ENCODE measurements around the gene SELL. TPM values are rescaled to one million over a fixed set of nuclear protein-coding genes. Genes with fewer than 3 reads are reported as not detected.
"Not testable (repeated sequence)": the region's sequence is repeated elsewhere in the genome, so short reads cannot be mapped to it uniquely, and the experiment has no call there.

SELL gene
- total RNA-seq, 2 experiments from 2014 or later = 0.16 to 2.2 TPM

GRCh38 chr1:169690489-169690888 lies 20.9 kb downstream of the SELL start:
- POLR2A ChIA-PET = interaction anchor here (1.8 to 3.2 kb wide), 2 partner anchors 9 to 11 kb away, joined by 10 to 14 read pairs; no protein-coding TSS in a partner anchor
- no peaks in the 10 kb centered on the region for H3K36me3 ChIP-seq (ENCODE audit: insufficient read depth, low read length)
- DNase-seq (ENCODE audit: low spot score) = no peak
- H4K20me1 ChIP-seq (ENCODE audit: insufficient read depth, low read length) = no peaks in the 10 kb centered on the region
- H3K27ac ChIP-seq (ENCODE audit: low read depth, low read length, poor library complexity, severe bottlenecking) = no peak overlapping the region
- H3K4me3 ChIP-seq (ENCODE audit: low read depth, low read length, poor library complexity, severe bottlenecking) = no peak overlapping the region
- TF ChIP-seq CTCF (conservative IDR thresholded peaks at IDR 0.05; ENCODE audit: low read length) (no peak), EZH2phosphoT487 (IDR thresholded peaks at IDR 0.05; ENCODE audit: borderline replicate concordance, low read depth, low read length) (no peak)
- intact Hi-C loops (cut with micrococcal nuclease; ENCODE audit: unreplicated experiment) = loop anchor here (10.0 kb wide), 1 partner anchor 326 kb away; the partner anchor contains the start of genes BLZF1 and NME7
- no peaks in the 10 kb centered on the region for H3K79me2 ChIP-seq (ENCODE audit: insufficient read depth, low read depth, low read length)
- CTCF ChIA-PET (ENCODE audit: unreplicated experiment) = interaction anchor here (0.6 kb wide), 1 partner anchor 89 kb away, joined by 3 read pairs; no protein-coding TSS in a partner anchor
- no peaks in the 10 kb centered on the region for H3K9me3 ChIP-seq (ENCODE audit: low read length)
- no TSS peak for BruUV-seq (replicated peaks)
- H2AFZ ChIP-seq (ENCODE audit: low read length) = peak overlapping the region; percentile 68; the same call in 1 of the 2 replicates
- H3K9me2 ChIP-seq (ENCODE audit: insufficient read depth, low read length) = no peaks in the 10 kb centered on the region
- H3K4me1 ChIP-seq (ENCODE audit: insufficient read depth, low read length, poor library complexity, severe bottlenecking) = peaks cover 56% of the 10 kb centered on the region
- no peak overlapping the region for H3K4me2 ChIP-seq (ENCODE audit: low read length)

GRCh38 chr1:169689395-169689794 lies 22.0 kb downstream of the SELL start:
- ChIA-PET POLR2A (interaction anchor here (0.7 to 1.8 kb wide), 6 partner anchors 8 to 558 kb away, joined by 3 to 10 read pairs (median 4); no protein-coding TSS in a partner anchor), CTCF (ENCODE audit: unreplicated experiment) (no interaction called here)
- H3K9me2 ChIP-seq (ENCODE audit: insufficient read depth, low read length) = no peaks in the 10 kb centered on the region
- DNase-seq (ENCODE audit: low spot score) = no peak
- H3K79me2 ChIP-seq (ENCODE audit: insufficient read depth, low read depth, low read length) = no peaks in the 10 kb centered on the region
- H3K27ac ChIP-seq (ENCODE audit: low read depth, low read length, poor library complexity, severe bottlenecking) = no peak overlapping the region
- no TSS peak for BruUV-seq (replicated peaks)
- H3K4me2 ChIP-seq (ENCODE audit: low read length) = no peak overlapping the region
- H3K9me3 ChIP-seq (ENCODE audit: low read length) = no peaks in the 10 kb centered on the region
- H3K4me3 ChIP-seq (ENCODE audit: low read depth, low read length, poor library complexity, severe bottlenecking) = no peak overlapping the region
- TF ChIP-seq CTCF (conservative IDR thresholded peaks at IDR 0.05; ENCODE audit: low read length) = no peak
- no peak for TF ChIP-seq EZH2phosphoT487 (IDR thresholded peaks at IDR 0.05; ENCODE audit: borderline replicate concordance, low read depth, low read length)
- peaks cover 49% of the 10 kb centered on the region for H3K4me1 ChIP-seq (ENCODE audit: insufficient read depth, low read length, poor library complexity, severe bottlenecking)
- intact Hi-C loops (cut with micrococcal nuclease; ENCODE audit: unreplicated experiment) = no loop called here
- H3K36me3 ChIP-seq (ENCODE audit: insufficient read depth, low read length) = no peaks in the 10 kb centered on the region
- H4K20me1 ChIP-seq (ENCODE audit: insufficient read depth, low read length) = no peaks in the 10 kb centered on the region
- H2AFZ ChIP-seq (ENCODE audit: low read length) = peak overlapping the region; percentile 78; the same call in 1 of the 2 replicates

- H4K20me1 ChIP-seq (ENCODE audit: insufficient read depth, low read length); DNase-seq (ENCODE audit: low spot score); BruUV-seq (replicated peaks); H3K79me2 ChIP-seq (ENCODE audit: insufficient read depth, low read depth, low read length); H2AFZ ChIP-seq (ENCODE audit: low read length); intact Hi-C loops (cut with micrococcal nuclease; ENCODE audit: unreplicated experiment); H3K9me2 ChIP-seq (ENCODE audit: insufficient read depth, low read length); H3K4me3 ChIP-seq (ENCODE audit: low read depth, low read length, poor library complexity, severe bottlenecking); H3K4me2 ChIP-seq (ENCODE audit: low read length); H3K9me3 ChIP-seq (ENCODE audit: low read length); H3K36me3 ChIP-seq (ENCODE audit: insufficient read depth, low read length); H3K27ac ChIP-seq (ENCODE audit: low read depth, low read length, poor library complexity, severe bottlenecking); CTCF ChIA-PET (ENCODE audit: unreplicated experiment): not testable (repeated sequence)
- POLR2A ChIA-PET = interaction anchor here (1.0 to 1.8 kb wide), 2 partner anchors 7 to 11 kb away, joined by 3 to 10 read pairs; no protein-coding TSS in a partner anchor
- H3K4me1 ChIP-seq (ENCODE audit: insufficient read depth, low read length, poor library complexity, severe bottlenecking) = peaks cover 40% of the 10 kb centered on the region
Measured at GRCh38 chr1:169688377-169688776, 23.0 kb downstream of the SELL start.
